GM12878 (cell line): ENCODE measurements around the gene ATP5PD. TPM values are rescaled to one million over a fixed set of nuclear protein-coding genes. Genes with fewer than 3 reads are reported as not detected.

ENCODE experiments used
- ATAC-seq: fragments of 200-7000 bp; cut with Tn5 transposase; 3 replicates; pipeline ENCODE4 v1.9.1; 2020; ENCODE audit warnings: mild to moderate bottlenecking, moderate library complexity
- BruUV-seq: library from RNA; stranded (reverse); fragments of 400-500 nt; replicated peaks from 2 replicates; lab custom pipeline; 2021; lab: Mats Ljungman, UMichigan
- CTCF ChIA-PET: fragments of 300-600 bp; sonication (Branson Sonifier 250); formaldehyde crosslinking; extraction: SDS; loops from one replicate; lab custom pipeline; 2021; ENCODE audit warnings: inconsistent platforms; lab: Yijun Ruan, JAX
- POLR2A ChIA-PET: fragments of 350-600 bp; formaldehyde crosslinking; extraction: SDS; loops from one replicate; lab custom pipeline; 2021; ENCODE audit warnings: inconsistent platforms; lab: Charles Lee
- RAD21 ChIA-PET: fragments of 300-600 bp; sonication (Branson Sonifier 250); formaldehyde crosslinking; loops from one replicate; lab custom pipeline; 2023; ENCODE audit warnings: antibody characterized with exemption; ENCODE audit not compliant: unreplicated experiment; lab: Charles Lee
- SMC1A ChIA-PET: fragments of 300-600 bp; sonication (Branson Sonifier 250); formaldehyde crosslinking; loops from one replicate; lab custom pipeline; 2023; ENCODE audit not compliant: unreplicated experiment, uncharacterized antibody; lab: Charles Lee
- DNase-seq: peaks from one replicate; pipeline ENCODE4 v3.0.0-alpha.2; 2011; ENCODE audit warnings: low read depth, low spot score
- FAIRE-seq: peaks from 3 replicates; lab custom pipeline; 2011; peaks lifted over from hg19 to GRCh38; lab: Jason Lieb, UNC
- H2AFZ ChIP-seq: 2 replicates; pipeline ENCODE4 v1.6.0; 2011; ENCODE audit warnings: low read depth, low read length, control low read depth; ENCODE audit not compliant: control insufficient read depth
- H3K27ac ChIP-seq: 2 replicates; pipeline ENCODE4 v1.5.1; 2011; ENCODE audit warnings: control low read depth; ENCODE audit not compliant: control insufficient read depth, insufficient read depth
- H3K27me3 ChIP-seq, 2 experiments: replicated peaks in 1 of 2; 2 replicates each; pipeline versions ENCODE4 v1.6.0 to v1.6.1; 2011; ENCODE audit warnings: low read length in 1 of 2; ENCODE audit not compliant: control insufficient read depth in 2 of 2, insufficient read depth in 2 of 2
- H3K36me3 ChIP-seq, 2 experiments: 2 replicates each; pipeline ENCODE4 v1.5.1; 2011; ENCODE audit warnings: low read length in 1 of 2; ENCODE audit not compliant: control insufficient read depth in 2 of 2, insufficient read depth in 2 of 2
- H3K4me1 ChIP-seq: 2 replicates; pipeline ENCODE4 v1.6.1; 2011; ENCODE audit warnings: mild to moderate bottlenecking, low read length, moderate library complexity, mixed read lengths; ENCODE audit not compliant: control insufficient read depth, insufficient read depth
- H3K4me2 ChIP-seq: 2 replicates; pipeline ENCODE4 v1.6.0; 2011; ENCODE audit warnings: control low read depth; ENCODE audit not compliant: control insufficient read depth, insufficient read depth
- H3K4me3 ChIP-seq: fragments of 200-600 bp; sonication (generic); 2 replicates; pipeline ENCODE4 v1.5.1; 2016
- H3K79me2 ChIP-seq: 2 replicates; pipeline ENCODE4 v1.6.0; 2011; ENCODE audit warnings: low read length; ENCODE audit not compliant: control insufficient read depth, insufficient read depth
- H3K9ac ChIP-seq: 2 replicates; pipeline ENCODE4 v1.8.0; 2011; ENCODE audit warnings: low read length, control low read depth, mixed read lengths; ENCODE audit not compliant: control insufficient read depth, insufficient read depth
- H3K9me3 ChIP-seq: replicated peaks from 3 replicates; pipeline ENCODE4 v1.5.1; 2011; ENCODE audit warnings: mild to moderate bottlenecking, low read length; ENCODE audit not compliant: control insufficient read depth, insufficient read depth
- H4K20me1 ChIP-seq: 2 replicates; pipeline ENCODE4 v1.6.0; 2011; ENCODE audit not compliant: control insufficient read depth, insufficient read depth
- ATF3 ChIP-seq: IDR thresholded peaks from 2 replicates; pipeline ENCODE4 v1.6.1; 2011; ENCODE audit warnings: low read depth, mild to moderate bottlenecking, low read length, moderate library complexity, borderline replicate concordance; ENCODE audit errors: extremely low read depth
- ATF7 ChIP-seq: fragments of 450-650 bp; IDR thresholded peaks from 2 replicates; pipeline ENCODE4 v1.6.1; 2016; ENCODE audit warnings: low read depth, mild to moderate bottlenecking
- BACH1 ChIP-seq: fragments of 450-650 bp; IDR thresholded peaks from 2 replicates; pipeline ENCODE4 v1.6.1; 2017; ENCODE audit warnings: mild to moderate bottlenecking, borderline replicate concordance
- BHLHE40 ChIP-seq, 2 experiments: fragments of 450-650 bp in 1 of 2; IDR thresholded peaks; 2 replicates each; pipeline ENCODE4 v1.6.1; 2011 to 2017; ENCODE audit warnings: low read depth in 2 of 2, borderline replicate concordance in 1 of 2, improper control_type of control experiment in 1 of 2, low read length in 1 of 2, mild to moderate bottlenecking in 1 of 2
- ELK1 ChIP-seq: IDR thresholded peaks from 2 replicates; pipeline ENCODE4 v1.6.1; 2012; ENCODE audit warnings: low read depth, low read length, improper control_type of control experiment
- HSF1 ChIP-seq: fragments of 150-350 bp; IDR thresholded peaks from 2 replicates; pipeline ENCODE4 v1.6.1; 2014; ENCODE audit warnings: mild to moderate bottlenecking, low read depth, low read length
- JUNB ChIP-seq: IDR thresholded peaks from 2 replicates; pipeline ENCODE4 v1.6.1; 2016; ENCODE audit warnings: antibody characterized with exemption, mild to moderate bottlenecking
- MYC ChIP-seq: IDR thresholded peaks from 2 replicates; pipeline ENCODE4 v1.6.1; 2011; ENCODE audit warnings: mild to moderate bottlenecking, low read length, moderate library complexity, inconsistent platforms; ENCODE audit not compliant: insufficient read depth, insufficient replicate concordance, insufficient read length, severe bottlenecking
- NFIC ChIP-seq: IDR thresholded peaks from 2 replicates; pipeline ENCODE4 v1.6.1; 2012; ENCODE audit warnings: low read depth, mild to moderate bottlenecking, inconsistent platforms, low read length, moderate library complexity
- NKRF ChIP-seq: fragments of 450-650 bp; conservative IDR thresholded peaks from 2 replicates; pipeline ENCODE4 v1.6.1; 2017; ENCODE audit warnings: mild to moderate bottlenecking, moderate library complexity
- POU2F2 ChIP-seq: IDR thresholded peaks from 3 replicates; pipeline ENCODE4 v1.6.1; 2011; ENCODE audit warnings: low read depth, mild to moderate bottlenecking, low read length, borderline replicate concordance
- RCOR1 ChIP-seq: conservative IDR thresholded peaks from 2 replicates; pipeline ENCODE4 v1.6.1; 2012; ENCODE audit warnings: low read depth, low read length, improper control_type of control experiment
- SREBF1 ChIP-seq: IDR thresholded peaks from 2 replicates; pipeline ENCODE4 v1.6.1; 2012; ENCODE audit warnings: mild to moderate bottlenecking, low read length
- ZSCAN29 ChIP-seq: fragments of 450-650 bp; IDR thresholded peaks from 2 replicates; pipeline ENCODE4 v1.6.1; 2017; ENCODE audit warnings: mild to moderate bottlenecking, moderate library complexity
- WGBS: methylation state at CpG from one replicate; pipeline ENCODE4 v1.1.6; 2016; ENCODE audit warnings: low lambda C conversion rate; ENCODE audit not compliant: insufficient replicate concordance, insufficient coverage; ENCODE audit errors: missing lambda C conversion rate; 5-methylcytosine and 5-hydroxymethylcytosine counted together
- in situ Hi-C: fragments of 300-500 bp; cut with MboI; formaldehyde crosslinking; loops from 9 replicates; pipeline ENCODE4 v1.14.3; 2018; ENCODE audit warnings: mixed read lengths
- intact Hi-C: fragments of 100-400 bp; cut with micrococcal nuclease; formaldehyde crosslinking; loops from one replicate; pipeline ENCODE4 v1.14.2; 2022; ENCODE audit not compliant: unreplicated experiment
- polyA plus RNA-seq, 11 experiments: library from polyadenylated mRNA; depleted of rRNA in 4 of 11; unstranded in 6 of 11; stranded (reverse) in 5 of 11; fragments of >200 nt; fragmentation: Nextera tagmentation in 4 of 11; fragmentation: Illumina TruSeq in 1 of 11; extraction: Ambion mirVana in 4 of 11; extraction: Trizol in 1 of 11; gene quantifications; 1 replicate in 1 of 11; 2 replicates in 10 of 11; pipeline versions ENCODE4 v1.2.1 to v1.2.3, GENCODE V29; 2011 to 2016; ENCODE audit warnings: inconsistent platforms in 2 of 11, missing spikeins in 2 of 11, low read depth in 1 of 11
- total RNA-seq, 4 experiments: library from RNA; depleted of rRNA in 3 of 4; stranded (reverse); fragments of >200 nt in 3 of 4; fragmentation: Illumina TruSeq in 1 of 4; extraction: Trizol in 1 of 4; gene quantifications; 2 replicates each; pipeline versions ENCODE4 v1.2.1 to v1.2.3, GENCODE V29; 2013 to 2021

Gene ATP5PD
- total and polyA plus RNA-seq, 10 of the 15 experiments (the other 5 are each of a cell fraction or from before 2014, with no cell fraction given), result 172 to 772 (median 321) TPM

DNA sequence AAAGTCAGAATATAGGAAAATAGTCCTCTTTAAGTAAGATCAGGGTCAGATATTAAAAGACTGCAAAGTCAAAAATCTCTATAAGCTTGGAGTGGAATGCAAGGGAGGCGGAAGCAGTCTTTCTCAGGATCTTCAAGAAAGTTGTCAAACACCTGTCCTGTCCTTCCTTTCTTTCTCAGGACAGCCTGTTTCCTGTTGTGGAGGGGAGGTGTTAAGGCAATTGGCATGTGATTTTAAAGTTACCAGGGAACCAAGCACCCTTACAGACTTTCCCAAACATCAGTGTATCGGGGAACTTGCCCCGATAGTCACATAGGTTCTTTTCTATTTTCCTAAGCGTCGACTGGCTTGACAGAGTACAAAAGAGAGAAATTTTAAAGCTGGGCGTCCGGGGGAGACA, 2.1 kb downstream of the ATP5PD start:
- H3K4me1 ChIP-seq, result peaks cover 3% of the 10 kb centered on the region
- no peaks in the 10 kb centered on the region for H4K20me1 ChIP-seq
- TF ChIP-seq NKRF, result no peak
- no peak for TF ChIP-seq ATF7
- no peak for TF ChIP-seq JUNB
- no peak for TF ChIP-seq RCOR1
- TF ChIP-seq ATF3, result no peak
- TF ChIP-seq POU2F2, result no peak
- no peak for TF ChIP-seq SREBF1
- no peak for TF ChIP-seq HSF1
- TF ChIP-seq NFIC, result no peak
- TF ChIP-seq MYC, result no peak
- TF ChIP-seq BHLHE40 (IDR thresholded peaks at IDR 0.05; ENCODE audit: borderline replicate concordance in 1 of 2, low read depth in 2 of 2, low read length in 1 of 2), result no peak
- no peak for TF ChIP-seq BACH1
- no peak for TF ChIP-seq ZSCAN29
- TF ChIP-seq ELK1, result no peak
- TF ChIP-seq, all 136 proteins: peak for 0
- ATAC-seq, result no peak
- H3K4me2 ChIP-seq, result no peak overlapping the region; the same call in 1 of the 2 replicates
- ChIA-PET SMC1A (no interaction called here), RAD21 (no interaction called here), CTCF (no interaction called here), POLR2A (no interaction called here)
- H3K27me3 ChIP-seq, result no peaks in the 10 kb centered on the region
- 91% methylated on average over 7 of the region's 7 CpGs for WGBS
- intact Hi-C loops, result no loop called here
- no peak overlapping the region for H3K4me3 ChIP-seq
- in situ Hi-C loops, result no loop called here
- BruUV-seq, result no TSS peak
- no peak for FAIRE-seq
- DNase-seq, result no peak
- no peak overlapping the region for H2AFZ ChIP-seq
- no peak overlapping the region for H3K9ac ChIP-seq
- peaks cover 0 to 8% of the 10 kb centered on the region in 2 experiments; a peak in 3 of 4 replicates for H3K36me3 ChIP-seq
- peaks cover 22% of the 10 kb centered on the region for H3K79me2 ChIP-seq
- no peak overlapping the region for H3K27ac ChIP-seq
- H3K9me3 ChIP-seq, result no peaks in the 10 kb centered on the region
